H9 (cell line): ENCODE measurements around the gene PPP5C. TPM values are rescaled to one million over a fixed set of nuclear protein-coding genes. Genes with fewer than 3 reads are reported as not detected.

Source experiments
- DNase-seq: peaks from one replicate; pipeline ENCODE4 v3.0.0-alpha.2; 2017
- H2AFZ ChIP-seq: one replicate; pipeline ENCODE4 v1.6.1; 2013; ENCODE audit warnings: mild to moderate bottlenecking, low read length, control low read depth, moderate library complexity
- H2AK5ac ChIP-seq: 2 replicates; pipeline ENCODE4 v1.6.1; 2013; ENCODE audit warnings: low read length, control low read depth, mixed read lengths; ENCODE audit not compliant: insufficient read length
- H2BK120ac ChIP-seq: one replicate; pipeline ENCODE4 v1.6.1; 2013; ENCODE audit warnings: low read depth, mild to moderate bottlenecking, low read length, control low read depth, inconsistent platforms; ENCODE audit not compliant: poor library complexity, severe bottlenecking
- H2BK12ac ChIP-seq: 2 replicates; pipeline ENCODE4 v1.6.1; 2013; ENCODE audit warnings: low read length, control low read depth, mixed read lengths, low read depth; ENCODE audit not compliant: insufficient read length
- H2BK15ac ChIP-seq: 2 replicates; pipeline ENCODE4 v1.6.1; 2013; ENCODE audit warnings: low read depth, low read length, control low read depth
- H2BK20ac ChIP-seq: one replicate; pipeline ENCODE4 v1.6.1; 2013; ENCODE audit warnings: low read depth, mild to moderate bottlenecking, low read length, control low read depth, inconsistent platforms; ENCODE audit not compliant: poor library complexity, severe bottlenecking
- H2BK5ac ChIP-seq: 2 replicates; pipeline ENCODE4 v1.6.1; 2013; ENCODE audit warnings: low read length, control low read depth, mixed read lengths; ENCODE audit not compliant: insufficient read length
- H3K14ac ChIP-seq: 2 replicates; pipeline ENCODE4 v1.6.1; 2013; ENCODE audit warnings: low read length, control low read depth; ENCODE audit not compliant: insufficient read depth
- H3K18ac ChIP-seq: 2 replicates; pipeline ENCODE4 v1.6.1; 2013; ENCODE audit warnings: low read depth, mild to moderate bottlenecking, mixed read lengths, low read length, control low read depth; ENCODE audit not compliant: insufficient read length
- H3K23ac ChIP-seq: 2 replicates; pipeline ENCODE4 v1.6.1; 2013; ENCODE audit warnings: low read length, control low read depth, mixed read lengths, low read depth; ENCODE audit not compliant: insufficient read length
- H3K23me2 ChIP-seq: 2 replicates; pipeline ENCODE4 v1.6.1; 2013; ENCODE audit warnings: low read depth, mild to moderate bottlenecking, mixed read lengths, low read length, control low read depth; ENCODE audit not compliant: insufficient read length, poor library complexity, severe bottlenecking
- H3K27ac ChIP-seq: 2 replicates; pipeline ENCODE4 v1.5.1; 2013; ENCODE audit warnings: low read length, control low read depth, mixed read lengths, low read depth; ENCODE audit not compliant: insufficient read length
- H3K27me3 ChIP-seq: 2 replicates; pipeline ENCODE4 v1.6.1; 2013; ENCODE audit warnings: low read length, control low read depth, inconsistent platforms; ENCODE audit not compliant: insufficient read depth
- H3K4ac ChIP-seq: 2 replicates; pipeline ENCODE4 v1.6.1; 2013; ENCODE audit warnings: low read depth, mild to moderate bottlenecking, control low read depth, inconsistent platforms, low read length, moderate library complexity
- H3K4me1 ChIP-seq: 2 replicates; pipeline ENCODE4 v1.6.1; 2013; ENCODE audit warnings: low read length, control low read depth, inconsistent platforms; ENCODE audit not compliant: insufficient read depth
- H3K4me2 ChIP-seq: 2 replicates; pipeline ENCODE4 v1.6.1; 2013; ENCODE audit warnings: low read length, control low read depth, mixed read lengths; ENCODE audit not compliant: insufficient read length, insufficient read depth
- H3K56ac ChIP-seq: 2 replicates; pipeline ENCODE4 v1.6.1; 2013; ENCODE audit warnings: low read depth, mild to moderate bottlenecking, mixed read lengths, low read length, control low read depth; ENCODE audit not compliant: insufficient read length
- H3K79me1 ChIP-seq: 2 replicates; pipeline ENCODE4 v1.6.1; 2013; ENCODE audit warnings: low read depth, mild to moderate bottlenecking, moderate library complexity, low read length, control low read depth, inconsistent platforms; ENCODE audit not compliant: insufficient read depth, poor library complexity, severe bottlenecking
- H3K79me2 ChIP-seq: 2 replicates; pipeline ENCODE4 v1.6.1; 2013; ENCODE audit warnings: low read length, control low read depth, inconsistent platforms; ENCODE audit not compliant: insufficient read depth
- H3K9ac ChIP-seq: 2 replicates; pipeline ENCODE4 v1.6.1; 2013; ENCODE audit warnings: low read length, control low read depth, mixed read lengths; ENCODE audit not compliant: insufficient read length; ENCODE audit errors: extremely low read depth
- H3K9me3 ChIP-seq: one replicate; pipeline ENCODE4 v1.6.1; 2013; ENCODE audit warnings: low read depth, low read length, inconsistent platforms; ENCODE audit not compliant: control insufficient read depth
- H3T11ph ChIP-seq: one replicate; pipeline ENCODE4 v1.6.1; 2013; ENCODE audit warnings: mild to moderate bottlenecking, low read length, control low read depth, inconsistent platforms
- H4K20me1 ChIP-seq: one replicate; pipeline ENCODE4 v1.6.1; 2013; ENCODE audit not compliant: control insufficient read depth, insufficient read length, insufficient read depth
- H4K5ac ChIP-seq: 2 replicates; pipeline ENCODE4 v1.6.1; 2013; ENCODE audit warnings: low read depth, mild to moderate bottlenecking, mixed read lengths, low read length, control low read depth; ENCODE audit not compliant: insufficient read length
- H4K8ac ChIP-seq: replicated peaks from 2 replicates; pipeline ENCODE4 v1.6.1; 2013; ENCODE audit warnings: low read length, control low read depth, mixed read lengths, low read depth; ENCODE audit not compliant: insufficient read length
- H4K91ac ChIP-seq: 2 replicates; pipeline ENCODE4 v1.6.1; 2013; ENCODE audit warnings: low read depth, mild to moderate bottlenecking, moderate library complexity, mixed read lengths, low read length, control low read depth; ENCODE audit not compliant: insufficient read length
- H3K27ac Mint-ChIP-seq, 3 experiments: 2 replicates in 2 of 3; 3 replicates in 1 of 3; pipeline ENCODE4 v1.8.0; 2020 to 2021; ENCODE audit warnings: mixed read lengths in 3 of 3, mild to moderate bottlenecking in 1 of 3, moderate library complexity in 1 of 3
- H3K27me3 Mint-ChIP-seq: 2 replicates; pipeline ENCODE4 v1.8.0; 2021; ENCODE audit warnings: low read depth, mild to moderate bottlenecking, moderate library complexity, mixed read lengths
- H3K36me3 Mint-ChIP-seq, 3 experiments: 2 replicates in 2 of 3; 3 replicates in 1 of 3; pipeline ENCODE4 v1.8.0; 2020 to 2021; ENCODE audit warnings: low read depth in 3 of 3, mixed read lengths in 3 of 3; ENCODE audit not compliant: insufficient read depth in 1 of 3
- H3K4me1 Mint-ChIP-seq, 2 experiments: 2 replicates each; pipeline ENCODE4 v1.8.0; 2020; ENCODE audit warnings: mixed read lengths in 2 of 2
- H3K4me3 Mint-ChIP-seq, 2 experiments: 2 replicates in 1 of 2; 3 replicates in 1 of 2; pipeline ENCODE4 v1.8.0; 2020 to 2021; ENCODE audit warnings: mild to moderate bottlenecking in 2 of 2, mixed read lengths in 2 of 2, moderate library complexity in 1 of 2
- H3K9me3 Mint-ChIP-seq, 2 experiments: 2 replicates in 1 of 2; 3 replicates in 1 of 2; pipeline ENCODE4 v1.8.0; 2020; ENCODE audit warnings: mild to moderate bottlenecking in 2 of 2, mixed read lengths in 2 of 2, moderate library complexity in 1 of 2
- WGBS: extraction: QIAGEN DNeasy Blood & Tissue Kit; methylation state at CpG from one replicate; pipeline ENCODE4 v1.1.7; 2013; ENCODE audit warnings: missing lambda C conversion rate, low lambda C conversion rate, mixed read lengths; ENCODE audit not compliant: insufficient read length; ENCODE audit errors: extremely low coverage; 5-methylcytosine and 5-hydroxymethylcytosine counted together
- total RNA-seq: library from RNA; stranded (reverse); gene quantifications from 2 replicates; pipeline ENCODE4 v1.2.1, GENCODE V29; 2021
- TF ChIP-seq, protein P1 (sequence below): fragments of 200-600 bp; sonication (generic); conservative IDR thresholded peaks from 3 replicates; pipeline ENCODE4 v1.8.0; 2021; ENCODE audit warnings: antibody characterized with exemption, mild to moderate bottlenecking

PPP5C gene
- total RNA-seq, 1 experiment from 2014 or later, result 108 TPM

DNA sequence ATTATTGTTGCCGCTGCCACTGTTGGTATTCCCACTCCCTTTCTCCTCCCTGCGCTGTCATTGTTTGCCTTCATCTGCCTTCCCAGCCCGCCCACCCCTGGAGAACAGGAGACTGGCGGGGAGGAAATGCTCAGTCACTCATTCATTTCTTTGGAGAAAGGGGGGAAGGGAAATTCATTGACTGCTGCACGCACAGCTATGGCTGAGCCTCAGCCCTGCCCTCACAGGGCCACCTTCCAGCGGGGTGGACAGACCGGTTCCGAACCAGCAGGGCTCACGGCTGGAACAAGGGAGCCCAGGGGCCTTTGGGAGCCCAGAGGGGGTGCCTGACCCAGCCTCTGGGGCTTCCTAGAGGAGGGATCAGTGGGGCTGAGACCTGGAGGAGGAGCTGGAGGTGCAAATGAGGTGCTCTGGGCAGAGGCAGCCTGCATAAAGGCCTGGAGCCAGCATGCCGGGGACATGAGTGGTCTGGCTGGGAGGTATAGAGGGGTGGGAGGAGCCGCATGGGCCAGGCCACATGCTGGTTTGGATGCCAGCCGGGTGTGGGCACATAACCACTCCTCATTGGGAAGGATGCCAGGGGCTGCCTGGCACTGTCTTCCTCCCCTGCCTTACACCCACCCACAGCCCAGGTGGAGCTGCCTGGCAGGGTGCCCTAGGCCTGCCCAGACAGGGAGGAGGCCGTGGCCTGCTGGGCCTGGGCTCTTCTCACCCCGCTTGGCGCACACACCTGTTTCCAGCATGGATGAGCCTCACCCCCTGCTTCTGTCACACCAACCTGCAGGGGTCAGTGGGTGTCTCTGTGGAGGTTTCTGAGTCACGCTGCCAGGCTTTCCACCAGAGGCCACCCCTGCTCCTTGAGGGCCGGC lies 26.8 kb downstream of the PPP5C start:
- peak overlapping the region; percentile 92 to 96 (median 95); a peak in 6 of 7 replicates for H3K27ac Mint-ChIP-seq
- no peaks in the 10 kb centered on the region; the same call in 1 of the 2 replicates for H3K79me2 ChIP-seq
- H3K4me1 ChIP-seq, result peaks cover 7% of the 10 kb centered on the region; the same call in 1 of the 2 replicates

More for the DNA sequence above, 26.8 kb downstream of the PPP5C start:
- Histone ChIP-seq H4K8ac (no peak overlapping the region), H3K14ac (no peak overlapping the region; the same call in 1 of the 2 replicates), H3K9ac (no peak overlapping the region), H3K23ac (no peak overlapping the region), H2AK5ac (no peak overlapping the region), H3K23me2 (no peaks in the 10 kb centered on the region), H2BK12ac (no peak overlapping the region), H2BK5ac (no peak overlapping the region), H3K4ac (no peak overlapping the region), H2BK20ac (no peak overlapping the region), H2AFZ (no peak overlapping the region), H4K20me1 (no peaks in the 10 kb centered on the region), H3K56ac (no peak overlapping the region), H3K18ac (peak overlapping the region; percentile 76), H4K5ac (no peak overlapping the region), H3K27me3 (no peaks in the 10 kb centered on the region), H2BK15ac (no peak overlapping the region), H3T11ph (no peak overlapping the region), H3K9me3 (no peaks in the 10 kb centered on the region), H3K79me1 (no peaks in the 10 kb centered on the region), H2BK120ac (no peak overlapping the region), H3K4me2 (peak overlapping the region; percentile 38), H4K91ac (no peak overlapping the region), H3K27ac (peak overlapping the region; percentile 70)
- TF ChIP-seq, protein P1, sequence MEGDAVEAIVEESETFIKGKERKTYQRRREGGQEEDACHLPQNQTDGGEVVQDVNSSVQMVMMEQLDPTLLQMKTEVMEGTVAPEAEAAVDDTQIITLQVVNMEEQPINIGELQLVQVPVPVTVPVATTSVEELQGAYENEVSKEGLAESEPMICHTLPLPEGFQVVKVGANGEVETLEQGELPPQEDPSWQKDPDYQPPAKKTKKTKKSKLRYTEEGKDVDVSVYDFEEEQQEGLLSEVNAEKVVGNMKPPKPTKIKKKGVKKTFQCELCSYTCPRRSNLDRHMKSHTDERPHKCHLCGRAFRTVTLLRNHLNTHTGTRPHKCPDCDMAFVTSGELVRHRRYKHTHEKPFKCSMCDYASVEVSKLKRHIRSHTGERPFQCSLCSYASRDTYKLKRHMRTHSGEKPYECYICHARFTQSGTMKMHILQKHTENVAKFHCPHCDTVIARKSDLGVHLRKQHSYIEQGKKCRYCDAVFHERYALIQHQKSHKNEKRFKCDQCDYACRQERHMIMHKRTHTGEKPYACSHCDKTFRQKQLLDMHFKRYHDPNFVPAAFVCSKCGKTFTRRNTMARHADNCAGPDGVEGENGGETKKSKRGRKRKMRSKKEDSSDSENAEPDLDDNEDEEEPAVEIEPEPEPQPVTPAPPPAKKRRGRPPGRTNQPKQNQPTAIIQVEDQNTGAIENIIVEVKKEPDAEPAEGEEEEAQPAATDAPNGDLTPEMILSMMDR, result 0 out of 3 replicates have a peak, but pooled peaks have one; percentile 12
- Mint-ChIP-seq H3K9me3 (no peaks in the 10 kb centered on the region), H3K4me1 (peaks cover 32 to 41% of the 10 kb centered on the region in 2 experiments), H3K27me3 (no peaks in the 10 kb centered on the region; the same call in 1 of the 2 replicates), H3K4me3 (peak overlapping the region; percentile 38 to 70), H3K36me3 (peaks cover 27 to 47% (median 43%) of the 10 kb centered on the region in 3 experiments; a peak in 6 of 7 replicates)
- WGBS, result no CpG with 5 or more reads among the region's 17 CpGs
- peak; percentile 89 for DNase-seq
